ENCODE measurements around the gene MYB. TPM values are rescaled to one million over a fixed set of nuclear protein-coding genes. Genes with fewer than 3 reads are reported as not detected.
A peak's percentile ranks its signal among the peaks of the same experiment; 100 is the strongest.

Gene MYB
- total and polyA plus RNA-seq, 2 experiments from 2014 or later = 4.2 to 7.9 TPM

DNA sequence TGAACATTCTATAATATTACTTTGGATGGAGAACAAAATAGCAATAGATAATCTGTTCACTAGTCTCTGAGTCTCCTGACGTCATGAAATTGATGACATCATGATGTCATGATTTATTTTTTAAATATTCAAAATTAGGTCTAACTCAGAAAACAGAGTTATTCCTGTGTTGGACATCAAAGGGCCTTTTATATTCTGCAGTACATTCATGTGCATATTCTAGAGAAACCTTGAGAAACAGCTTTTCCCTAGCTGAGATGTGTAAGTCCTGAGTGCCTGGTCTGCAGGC lies 53.3 kb downstream of the MYB start:
- no peaks in the 10 kb centered on the region for H3K9me3 Mint-ChIP-seq
- Histone ChIP-seq H2AFZ (no peak overlapping the region), H3K4me3 (no peak overlapping the region), H3K4me1 (ENCODE audit: insufficient read depth) (0 out of 2 replicates have a peak, but pooled peaks cover 6% of the 10 kb centered on the region), H4K20me1 (replicated peaks; ENCODE audit: insufficient read depth) (no peaks in the 10 kb centered on the region), H3K36me3 (ENCODE audit: insufficient read depth) (no peaks in the 10 kb centered on the region), H3K4me2 (no peak overlapping the region), H3F3A (replicated peaks; ENCODE audit: low read depth) (no peaks in the 10 kb centered on the region), H3K79me2 (replicated peaks; ENCODE audit: insufficient read depth) (no peaks in the 10 kb centered on the region), H3K9me2 (ENCODE audit: insufficient read depth) (no peaks in the 10 kb centered on the region), H3K27me3 (ENCODE audit: insufficient read depth) (no peaks in the 10 kb centered on the region), H3K27ac (ENCODE audit: low read depth) (no peak overlapping the region)
- no peak overlapping the region for H3K27ac Mint-ChIP-seq
- no peak overlapping the region for H3K4me3 Mint-ChIP-seq
- peaks cover 4% of the 10 kb centered on the region for H3K4me1 Mint-ChIP-seq
- H3K36me3 Mint-ChIP-seq (ENCODE audit: low read depth) = no peaks in the 10 kb centered on the region
- no peak for TF ChIP-seq EZH2 (IDR thresholded peaks at IDR 0.05; ENCODE audit: low read depth, unreplicated experiment)
- no peak for TF ChIP-seq NANOG (IDR thresholded peaks at IDR 0.05; ENCODE audit: borderline replicate concordance)
- no peak for TF ChIP-seq ZNF114 (CRISPR knock-in tag; IDR thresholded peaks at IDR 0.05)
- ATAC-seq (no peak), DNase-seq (ENCODE audit: low spot score) (no peak)
- peaks cover 4% of the 10 kb centered on the region for H3K27me3 Mint-ChIP-seq (ENCODE audit: insufficient read depth, low read depth, poor library complexity)

DNA sequence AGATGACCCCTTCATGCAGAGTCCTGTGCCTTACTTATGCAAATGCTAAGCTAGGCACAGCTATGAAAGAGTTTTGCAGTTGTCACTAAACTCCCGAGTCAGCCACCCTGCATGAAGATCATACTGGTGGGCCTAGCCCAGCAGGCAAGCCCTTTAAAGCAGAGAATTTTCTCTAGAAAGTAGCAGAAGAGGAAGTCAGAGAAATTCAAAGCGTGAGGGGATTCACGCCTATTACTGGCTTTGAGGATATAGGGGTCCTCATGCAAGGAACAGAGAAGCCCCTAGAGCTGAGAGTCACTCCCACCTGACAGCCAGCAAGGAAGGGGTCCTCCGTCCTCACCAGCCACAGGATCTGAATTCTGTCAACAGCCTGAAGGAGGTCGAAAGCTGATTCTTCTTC lies 54.6 kb downstream of the MYB start:
- TF ChIP-seq POLR2AphosphoS5 (IDR thresholded peaks at IDR 0.05; ENCODE audit: low read depth) (no peak), EZH2phosphoT487 (IDR thresholded peaks at IDR 0.05; ENCODE audit: unreplicated experiment) (no peak)
- H2AFZ ChIP-seq = peak overlapping the region; percentile 59; the same call in 1 of the 2 replicates
- ATAC-seq = no peak

GRCh38 chr6:135236319-135236718 lies 55.2 kb downstream of the MYB start:
- H3K9me3 Mint-ChIP-seq = no peaks in the 10 kb centered on the region

More for the DNA sequence above, 54.6 kb downstream of the MYB start:
- Histone ChIP-seq H3K4me3 (no peak overlapping the region), H3K4me1 (ENCODE audit: insufficient read depth) (0 out of 2 replicates have a peak, but pooled peaks cover 6% of the 10 kb centered on the region), H3K4me2 (no peak overlapping the region), H3F3A (replicated peaks; ENCODE audit: low read depth) (no peaks in the 10 kb centered on the region), H3K79me2 (replicated peaks; ENCODE audit: insufficient read depth) (no peaks in the 10 kb centered on the region), H3K9me2 (ENCODE audit: insufficient read depth) (no peaks in the 10 kb centered on the region), H3K27me3 (ENCODE audit: insufficient read depth) (no peaks in the 10 kb centered on the region), H3K36me3 (ENCODE audit: insufficient read depth) (no peaks in the 10 kb centered on the region), H3K27ac (ENCODE audit: low read depth) (no peak overlapping the region), H4K20me1 (replicated peaks; ENCODE audit: insufficient read depth) (no peaks in the 10 kb centered on the region)
- Mint-ChIP-seq H3K27ac (no peak overlapping the region), H3K9me3 (no peaks in the 10 kb centered on the region), H3K4me3 (no peak overlapping the region), H3K27me3 (ENCODE audit: insufficient read depth, low read depth, poor library complexity) (peaks cover 3% of the 10 kb centered on the region), H3K4me1 (peaks cover 2% of the 10 kb centered on the region), H3K36me3 (ENCODE audit: low read depth) (no peaks in the 10 kb centered on the region)
- DNase-seq (ENCODE audit: low spot score) = no peak

DNA sequence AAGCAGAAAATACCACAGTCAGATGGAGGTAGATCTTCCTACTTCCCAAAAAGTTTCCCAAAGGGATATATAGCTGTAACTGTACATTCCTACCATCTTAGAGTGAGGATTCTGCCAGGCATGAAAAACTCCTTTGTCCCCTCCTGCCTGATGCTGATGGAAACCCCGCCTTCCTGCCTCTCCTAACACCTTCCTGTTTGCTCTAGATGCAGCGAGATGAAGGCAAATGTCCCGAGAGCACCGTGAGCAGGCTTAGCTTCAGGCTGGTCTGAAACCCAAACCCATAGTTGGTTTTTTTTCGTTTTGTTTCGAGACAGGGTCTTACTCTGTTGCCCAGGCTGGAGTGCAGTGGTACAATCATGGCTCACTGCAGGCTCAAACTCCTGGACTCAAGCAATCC lies 55.6 kb downstream of the MYB start:
- Mint-ChIP-seq H3K4me1 (no peaks in the 10 kb centered on the region; the same call in 2 of the 3 replicates), H3K27me3 (ENCODE audit: insufficient read depth, low read depth, poor library complexity) (peaks cover 2% of the 10 kb centered on the region), H3K36me3 (ENCODE audit: low read depth) (no peaks in the 10 kb centered on the region), H3K4me3 (no peak overlapping the region), H3K9me3 (no peaks in the 10 kb centered on the region), H3K27ac (no peak overlapping the region)
- peak overlapping the region; percentile 86 for H2AFZ ChIP-seq
- H3K4me1 ChIP-seq (ENCODE audit: insufficient read depth) = 0 out of 2 replicates have a peak, but pooled peaks cover 6% of the 10 kb centered on the region
- H3K79me2 ChIP-seq (replicated peaks; ENCODE audit: insufficient read depth) = no peaks in the 10 kb centered on the region
- no peaks in the 10 kb centered on the region for H3K36me3 ChIP-seq (ENCODE audit: insufficient read depth)
- no peaks in the 10 kb centered on the region for H4K20me1 ChIP-seq (replicated peaks; ENCODE audit: insufficient read depth)
- no peak overlapping the region for H3K27ac ChIP-seq (ENCODE audit: low read depth)
- no peak for DNase-seq (ENCODE audit: low spot score)
- no peak for ATAC-seq
- no peak overlapping the region for H3K4me3 ChIP-seq
- no peaks in the 10 kb centered on the region for H3F3A ChIP-seq (replicated peaks; ENCODE audit: low read depth)
- H3K27me3 ChIP-seq (ENCODE audit: insufficient read depth) = no peaks in the 10 kb centered on the region
- no peak overlapping the region for H3K4me2 ChIP-seq
- no peaks in the 10 kb centered on the region for H3K9me2 ChIP-seq (ENCODE audit: insufficient read depth)
- TF ChIP-seq, protein P1, sequence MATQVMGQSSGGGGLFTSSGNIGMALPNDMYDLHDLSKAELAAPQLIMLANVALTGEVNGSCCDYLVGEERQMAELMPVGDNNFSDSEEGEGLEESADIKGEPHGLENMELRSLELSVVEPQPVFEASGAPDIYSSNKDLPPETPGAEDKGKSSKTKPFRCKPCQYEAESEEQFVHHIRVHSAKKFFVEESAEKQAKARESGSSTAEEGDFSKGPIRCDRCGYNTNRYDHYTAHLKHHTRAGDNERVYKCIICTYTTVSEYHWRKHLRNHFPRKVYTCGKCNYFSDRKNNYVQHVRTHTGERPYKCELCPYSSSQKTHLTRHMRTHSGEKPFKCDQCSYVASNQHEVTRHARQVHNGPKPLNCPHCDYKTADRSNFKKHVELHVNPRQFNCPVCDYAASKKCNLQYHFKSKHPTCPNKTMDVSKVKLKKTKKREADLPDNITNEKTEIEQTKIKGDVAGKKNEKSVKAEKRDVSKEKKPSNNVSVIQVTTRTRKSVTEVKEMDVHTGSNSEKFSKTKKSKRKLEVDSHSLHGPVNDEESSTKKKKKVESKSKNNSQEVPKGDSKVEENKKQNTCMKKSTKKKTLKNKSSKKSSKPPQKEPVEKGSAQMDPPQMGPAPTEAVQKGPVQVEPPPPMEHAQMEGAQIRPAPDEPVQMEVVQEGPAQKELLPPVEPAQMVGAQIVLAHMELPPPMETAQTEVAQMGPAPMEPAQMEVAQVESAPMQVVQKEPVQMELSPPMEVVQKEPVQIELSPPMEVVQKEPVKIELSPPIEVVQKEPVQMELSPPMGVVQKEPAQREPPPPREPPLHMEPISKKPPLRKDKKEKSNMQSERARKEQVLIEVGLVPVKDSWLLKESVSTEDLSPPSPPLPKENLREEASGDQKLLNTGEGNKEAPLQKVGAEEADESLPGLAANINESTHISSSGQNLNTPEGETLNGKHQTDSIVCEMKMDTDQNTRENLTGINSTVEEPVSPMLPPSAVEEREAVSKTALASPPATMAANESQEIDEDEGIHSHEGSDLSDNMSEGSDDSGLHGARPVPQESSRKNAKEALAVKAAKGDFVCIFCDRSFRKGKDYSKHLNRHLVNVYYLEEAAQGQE (IDR thresholded peaks at IDR 0.05; ENCODE audit: unreplicated experiment) = no peak
- TF ChIP-seq CREB1 (CRISPR knock-in tag; IDR thresholded peaks at IDR 0.05; ENCODE audit: low read depth) = no peak
- no peak for TF ChIP-seq EZH2 (IDR thresholded peaks at IDR 0.05; ENCODE audit: low read depth, unreplicated experiment)

More at GRCh38 chr6:135236319-135236718, 55.2 kb downstream of the MYB start:
- no peaks in the 10 kb centered on the region for H3K9me2 ChIP-seq (ENCODE audit: insufficient read depth)
- H3K4me2 ChIP-seq = no peak overlapping the region
- DNase-seq (ENCODE audit: low spot score) (no peak), ATAC-seq (no peak)
- no peak overlapping the region for H3K27ac Mint-ChIP-seq
- no peaks in the 10 kb centered on the region for H3F3A ChIP-seq (replicated peaks; ENCODE audit: low read depth)
- H2AFZ ChIP-seq = peak overlapping the region; percentile 86; the same call in 1 of the 2 replicates
- H3K4me1 Mint-ChIP-seq = no peaks in the 10 kb centered on the region; the same call in 2 of the 3 replicates
- no peak overlapping the region for H3K4me3 ChIP-seq
- H4K20me1 ChIP-seq (replicated peaks; ENCODE audit: insufficient read depth) = no peaks in the 10 kb centered on the region
- no peaks in the 10 kb centered on the region for H3K36me3 ChIP-seq (ENCODE audit: insufficient read depth)
- TF ChIP-seq POLR2AphosphoS5 (IDR thresholded peaks at IDR 0.05; ENCODE audit: low read depth) (no peak), EZH2phosphoT487 (IDR thresholded peaks at IDR 0.05; ENCODE audit: unreplicated experiment) (no peak), CREB1 (CRISPR knock-in tag; IDR thresholded peaks at IDR 0.05; ENCODE audit: low read depth) (no peak), EZH2 (IDR thresholded peaks at IDR 0.05; ENCODE audit: low read depth, unreplicated experiment) (no peak)
- no peaks in the 10 kb centered on the region for H3K27me3 ChIP-seq (ENCODE audit: insufficient read depth)
- no peak overlapping the region for H3K4me3 Mint-ChIP-seq
- 0 out of 2 replicates have a peak, but pooled peaks cover 6% of the 10 kb centered on the region for H3K4me1 ChIP-seq (ENCODE audit: insufficient read depth)
- no peaks in the 10 kb centered on the region for H3K79me2 ChIP-seq (replicated peaks; ENCODE audit: insufficient read depth)
- no peak overlapping the region for H3K27ac ChIP-seq (ENCODE audit: low read depth)
- peaks cover 2% of the 10 kb centered on the region for H3K27me3 Mint-ChIP-seq (ENCODE audit: insufficient read depth, low read depth, poor library complexity)
- H3K36me3 Mint-ChIP-seq (ENCODE audit: low read depth) = no peaks in the 10 kb centered on the region

All from GM23338 (cell line).